Uterus (tissue), 4 donors: ENCODE results near the gene KCNJ10. TPM values are rescaled to one million over a fixed set of nuclear protein-coding genes. Genes with fewer than 3 reads are reported as not detected.

Experiments used
- DNase-seq, 2 donors: peaks; one replicate each; pipeline ENCODE4 v3.0.0-alpha.2; 2019 to 2020
- H3K27ac ChIP-seq, 2 donors: fragments of 200-600 bp; sonication (generic); 1 replicate in 1 of 2; 2 replicates in 1 of 2; pipeline ENCODE4 v1.5.1; 2016 to 2018
- H3K27me3 ChIP-seq, 2 donors: fragments of 200-600 bp; sonication (generic); one replicate each; pipeline ENCODE4 v1.5.1; 2018 to 2019; ENCODE audit warnings: control low read depth in 1 of 2
- H3K36me3 ChIP-seq, 2 donors: fragments of 200-600 bp; sonication (generic); one replicate each; pipeline ENCODE4 v1.5.1; 2019; ENCODE audit warnings: control low read depth in 1 of 2
- H3K4me1 ChIP-seq, 2 donors: fragments of 200-600 bp; sonication (generic); one replicate each; pipeline ENCODE4 v1.5.1; 2018 to 2019; ENCODE audit warnings: control low read depth in 1 of 2
- H3K4me3 ChIP-seq, 2 donors: fragments of 200-600 bp; sonication (generic); 1 replicate in 1 of 2; 2 replicates in 1 of 2; pipeline ENCODE4 v1.5.1; 2018 to 2019; ENCODE audit warnings: mild to moderate bottlenecking in 1 of 2
- H3K9me3 ChIP-seq, 2 donors: fragments of 200-600 bp; sonication (generic); one replicate each; pipeline ENCODE4 v1.5.1; 2019; ENCODE audit warnings: control low read depth in 1 of 2
- POLR2A ChIP-seq, 2 donors: fragments of 450-650 bp; IDR thresholded peaks; one replicate each; pipeline ENCODE4 v1.6.1; 2016; ENCODE audit warnings: antibody characterized with exemption in 2 of 2, mild to moderate bottlenecking in 1 of 2, moderate library complexity in 1 of 2
- intact Hi-C: fragments of 100-400 bp; cut with DNase I; formaldehyde crosslinking; loops from one replicate; pipeline ENCODE4 v1.15.1; 2023; ENCODE audit warnings: low total_unique reads
- total RNA-seq, 4 donors: library from RNA; depleted of rRNA in 3 of 4; stranded (reverse); fragments of >200 nt in 3 of 4; gene quantifications; one replicate each; pipeline versions ENCODE4 v1.1.0 to v1.2.4, GENCODE V29; 2014 to 2023
- TF ChIP-seq, protein P1 (sequence below), 4 experiments: fragments of 200-600 bp in 2 of 4; fragments of 450-650 bp in 2 of 4; sonication (generic) in 2 of 4; IDR thresholded peaks; one replicate each; pipeline ENCODE4 v1.5.1; 2016 to 2019; ENCODE audit warnings: antibody characterized with exemption in 4 of 4, mild to moderate bottlenecking in 2 of 4, moderate library complexity in 1 of 4
- donor health status: DM: yes; HTN: yes; CAD: no.

Gene KCNJ10
- total RNA-seq, 4 donors from 2014 or later = 0.58 TPM; not detected in 3

DNA sequence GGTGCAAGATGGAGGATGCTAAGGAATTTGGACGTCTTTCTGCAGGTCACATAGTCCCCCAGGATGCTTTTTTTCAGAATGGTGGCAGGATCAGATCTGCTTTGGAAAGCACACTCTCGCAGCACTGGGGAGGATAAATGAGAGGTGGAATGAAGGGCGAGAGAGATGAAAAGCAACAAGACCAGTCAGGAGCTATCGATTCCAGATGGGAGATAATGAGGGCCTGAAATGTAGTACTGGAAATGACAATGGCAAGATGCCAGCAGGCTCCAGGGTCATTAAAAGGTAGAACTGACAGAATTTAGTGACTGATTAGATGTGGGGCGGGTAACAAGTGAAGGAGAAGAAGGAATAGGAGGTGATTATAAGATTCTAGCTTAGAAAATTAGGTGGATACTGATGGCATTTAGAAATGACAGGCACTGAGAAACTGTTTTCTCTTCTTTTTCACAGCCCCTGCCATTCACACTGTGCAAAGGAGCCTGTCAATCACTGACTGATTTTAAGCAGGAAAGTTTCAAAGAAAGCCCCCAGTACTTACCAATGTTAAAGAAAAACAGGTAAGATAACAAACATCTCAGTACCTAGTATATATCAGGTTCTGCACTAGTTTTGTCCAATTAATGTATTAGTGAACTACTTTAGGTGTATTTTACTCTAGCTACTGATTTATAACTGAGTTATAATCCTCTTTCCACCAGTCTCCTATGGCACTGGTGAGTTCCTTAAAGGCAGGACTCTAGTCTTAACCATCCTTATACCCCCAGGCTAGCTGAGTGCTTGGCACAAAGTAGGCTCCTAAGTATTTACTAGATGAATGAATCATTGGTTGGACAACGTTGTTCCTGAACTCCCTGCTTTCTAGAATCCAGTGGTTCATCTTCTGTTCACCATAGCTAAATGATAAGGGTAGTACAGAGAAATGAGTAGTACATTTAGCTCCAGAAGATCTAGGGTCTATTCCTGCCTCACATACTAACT, 47.3 kb downstream of the KCNJ10 start:
- TF ChIP-seq, protein P1, sequence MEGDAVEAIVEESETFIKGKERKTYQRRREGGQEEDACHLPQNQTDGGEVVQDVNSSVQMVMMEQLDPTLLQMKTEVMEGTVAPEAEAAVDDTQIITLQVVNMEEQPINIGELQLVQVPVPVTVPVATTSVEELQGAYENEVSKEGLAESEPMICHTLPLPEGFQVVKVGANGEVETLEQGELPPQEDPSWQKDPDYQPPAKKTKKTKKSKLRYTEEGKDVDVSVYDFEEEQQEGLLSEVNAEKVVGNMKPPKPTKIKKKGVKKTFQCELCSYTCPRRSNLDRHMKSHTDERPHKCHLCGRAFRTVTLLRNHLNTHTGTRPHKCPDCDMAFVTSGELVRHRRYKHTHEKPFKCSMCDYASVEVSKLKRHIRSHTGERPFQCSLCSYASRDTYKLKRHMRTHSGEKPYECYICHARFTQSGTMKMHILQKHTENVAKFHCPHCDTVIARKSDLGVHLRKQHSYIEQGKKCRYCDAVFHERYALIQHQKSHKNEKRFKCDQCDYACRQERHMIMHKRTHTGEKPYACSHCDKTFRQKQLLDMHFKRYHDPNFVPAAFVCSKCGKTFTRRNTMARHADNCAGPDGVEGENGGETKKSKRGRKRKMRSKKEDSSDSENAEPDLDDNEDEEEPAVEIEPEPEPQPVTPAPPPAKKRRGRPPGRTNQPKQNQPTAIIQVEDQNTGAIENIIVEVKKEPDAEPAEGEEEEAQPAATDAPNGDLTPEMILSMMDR (IDR thresholded peaks at IDR 0.05) = no peak
- no peak for TF ChIP-seq POLR2A (IDR thresholded peaks at IDR 0.05)
- Histone ChIP-seq H3K27ac (no peak overlapping the region), H3K4me3 (no peak overlapping the region), H3K36me3 (no peaks in the 10 kb centered on the region), H3K27me3 (no peaks in the 10 kb centered on the region), H3K4me1 (no peaks in the 10 kb centered on the region), H3K9me3 (no peaks in the 10 kb centered on the region)
- intact Hi-C loops = no loop called here
- DNase-seq = no peak

DNA sequence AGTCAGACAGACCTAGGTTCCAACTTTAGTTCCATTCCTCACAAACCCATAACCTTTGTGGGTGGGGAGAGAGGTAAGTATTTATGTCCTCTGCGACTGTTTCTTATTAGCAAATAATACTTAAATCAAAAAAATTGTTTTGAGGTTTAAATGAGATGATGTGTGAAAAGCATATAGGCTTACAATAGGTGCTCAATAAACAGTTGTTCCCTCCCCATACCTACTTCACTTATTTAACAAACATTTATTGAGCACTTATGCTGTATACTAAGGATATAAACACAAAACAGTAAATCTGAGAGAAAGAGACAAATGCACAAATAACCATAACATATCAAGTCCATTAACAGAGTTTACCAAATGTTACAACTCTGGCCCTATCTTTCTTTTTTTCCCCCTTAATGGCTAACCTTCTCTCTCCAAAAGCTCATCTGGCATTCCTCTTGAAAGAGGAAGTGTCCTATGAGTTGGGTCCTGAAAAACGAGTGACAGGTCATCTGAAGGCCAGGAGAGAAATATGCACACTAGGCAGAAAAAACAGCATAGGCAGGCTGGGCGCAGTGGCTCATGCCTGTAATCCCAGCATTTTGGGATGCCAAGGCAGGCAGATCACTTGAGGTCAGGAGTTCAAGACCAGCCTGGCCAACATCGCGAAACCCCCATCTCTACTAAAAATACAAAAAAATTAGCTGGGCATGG, 48.4 kb downstream of the KCNJ10 start:
- no peaks in the 10 kb centered on the region for H3K27me3 ChIP-seq
- TF ChIP-seq, protein P1 (IDR thresholded peaks at IDR 0.05) = no peak
- TF ChIP-seq POLR2A (IDR thresholded peaks at IDR 0.05) = no peak
- H3K9me3 ChIP-seq = no peaks in the 10 kb centered on the region
- intact Hi-C loops = no loop called here
- no peaks in the 10 kb centered on the region for H3K36me3 ChIP-seq
- H3K4me3 ChIP-seq = no peak overlapping the region
- DNase-seq = no peak
- H3K27ac ChIP-seq = no peak overlapping the region
- H3K4me1 ChIP-seq = no peaks in the 10 kb centered on the region

DNA sequence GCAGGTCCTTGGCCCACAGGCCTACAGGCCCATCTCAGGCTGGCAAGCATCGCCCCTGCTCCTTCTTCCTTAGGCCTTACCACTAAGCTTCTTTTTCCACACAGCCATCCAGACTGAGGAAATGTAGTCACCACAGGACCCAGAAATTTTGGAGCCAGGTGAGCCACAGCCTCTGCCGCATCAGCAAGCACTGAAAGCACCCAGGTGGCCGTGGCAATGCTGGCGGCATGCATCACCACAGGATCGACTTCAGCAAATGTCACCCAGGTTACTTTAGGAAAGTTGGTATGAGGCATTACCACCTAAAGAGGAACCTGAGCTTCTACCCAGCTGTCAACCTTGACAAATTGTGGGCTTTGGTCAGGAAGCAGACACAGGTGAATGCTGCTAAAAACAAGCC, 49.8 kb downstream of the KCNJ10 start:
- intact Hi-C loops = no loop called here
- Histone ChIP-seq H3K4me1 (no peaks in the 10 kb centered on the region), H3K27me3 (no peaks in the 10 kb centered on the region), H3K9me3 (no peaks in the 10 kb centered on the region), H3K27ac (no peak overlapping the region), H3K36me3 (no peaks in the 10 kb centered on the region), H3K4me3 (no peak overlapping the region)
- no peak for DNase-seq
- TF ChIP-seq, protein P1 (IDR thresholded peaks at IDR 0.05) = no peak
- TF ChIP-seq POLR2A (IDR thresholded peaks at IDR 0.05) = no peak

DNA sequence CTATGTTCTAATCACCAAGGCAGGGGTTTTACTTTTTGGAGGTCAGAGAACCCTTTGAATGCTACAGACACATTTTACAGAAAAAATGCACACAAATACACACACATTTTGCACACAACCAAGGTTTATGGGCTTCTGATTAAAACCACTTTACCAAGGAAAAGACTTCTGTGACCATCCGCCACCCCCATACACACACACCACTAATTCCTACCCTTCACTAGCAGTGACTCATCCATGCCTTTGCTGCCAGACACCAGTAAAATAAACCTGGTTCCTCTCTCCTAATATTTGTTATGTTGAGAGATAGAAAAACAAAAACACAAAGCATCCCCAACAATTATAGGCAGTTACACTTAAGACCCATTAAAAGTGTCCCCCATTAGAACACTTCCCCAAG, 51.1 kb downstream of the KCNJ10 start:
- intact Hi-C loops = no loop called here
- no peak for DNase-seq

DNA sequence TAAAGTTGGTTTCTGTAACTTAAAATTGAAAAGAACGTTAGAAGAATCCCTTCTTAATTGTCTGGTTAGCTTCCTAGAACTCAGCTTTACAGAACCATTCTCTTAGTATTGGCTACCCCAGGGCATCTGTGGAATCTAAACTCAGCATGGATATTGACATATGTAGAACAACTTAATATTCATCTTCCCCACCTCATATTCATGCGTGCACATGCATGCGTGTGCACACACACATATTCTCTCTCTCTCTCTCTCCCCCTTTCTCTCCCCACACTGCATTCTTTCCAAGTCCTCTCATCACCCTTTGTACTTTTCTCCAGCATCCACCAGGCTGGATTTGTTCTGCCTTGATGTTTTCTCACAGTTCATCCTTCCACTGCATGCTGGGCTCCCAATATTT, 51.6 kb downstream of the KCNJ10 start:
- Histone ChIP-seq H3K4me3 (no peak overlapping the region), H3K27me3 (no peaks in the 10 kb centered on the region), H3K27ac (no peak overlapping the region), H3K4me1 (no peaks in the 10 kb centered on the region), H3K36me3 (no peaks in the 10 kb centered on the region), H3K9me3 (no peaks in the 10 kb centered on the region)
- TF ChIP-seq, protein P1 (IDR thresholded peaks at IDR 0.05) = no peak
- no peak for TF ChIP-seq POLR2A (IDR thresholded peaks at IDR 0.05)
- no peak for DNase-seq
- intact Hi-C loops = no loop called here

More for the DNA sequence above, 51.1 kb downstream of the KCNJ10 start:
- H3K9me3 ChIP-seq = no peaks in the 10 kb centered on the region
- H3K27ac ChIP-seq = no peak overlapping the region
- no peak overlapping the region for H3K4me3 ChIP-seq
- no peak for TF ChIP-seq POLR2A (IDR thresholded peaks at IDR 0.05)
- no peaks in the 10 kb centered on the region for H3K27me3 ChIP-seq
- no peaks in the 10 kb centered on the region for H3K36me3 ChIP-seq
- H3K4me1 ChIP-seq = no peaks in the 10 kb centered on the region
